GM10266 (cell line): ENCODE data around the gene ADGRD1.
A peak's percentile ranks its signal among the peaks of the same experiment; 100 is the strongest.

Experiments
- DNase-seq: peaks from one replicate; pipeline ENCODE4 v3.0.0; 2012; ENCODE audit errors: extremely low spot score
- CTCF ChIP-seq: IDR thresholded peaks from 2 replicates; pipeline ENCODE4 v1.5.1; 2012; ENCODE audit warnings: mild to moderate bottlenecking, low read depth; ENCODE audit not compliant: control insufficient read depth, insufficient read depth; ENCODE audit errors: missing control alignments

Gene ADGRD1

GRCh38 chr12:131074221-131075083, 120.7 kb downstream of the ADGRD1 start:
- DNase-seq: peak; percentile 52

GRCh38 chr12:131075194-131075593, 121.5 kb downstream of the ADGRD1 start:
- DNase-seq: no peak
- TF ChIP-seq CTCF: no peak

More at GRCh38 chr12:131074221-131075083, 120.7 kb downstream of the ADGRD1 start:
- no peak for TF ChIP-seq CTCF

GRCh38 chr12:131075611-131076010, 121.9 kb downstream of the ADGRD1 start:
- TF ChIP-seq CTCF: no peak
- no peak for DNase-seq

GRCh38 chr12:131076296-131076695, 122.6 kb downstream of the ADGRD1 start:
- no peak for DNase-seq
- no peak for TF ChIP-seq CTCF

GRCh38 chr12:131076791-131077747, 123.4 kb downstream of the ADGRD1 start:
- DNase-seq: no peak
- TF ChIP-seq CTCF: no peak

GRCh38 chr12:131077931-131078391, 124.3 kb downstream of the ADGRD1 start:
- no peak for TF ChIP-seq CTCF
- DNase-seq: no peak
